K562 (cell line): ENCODE measurements around the gene LEO1. TPM values are rescaled to one million over a fixed set of nuclear protein-coding genes. Genes with fewer than 3 reads are reported as not detected.
A peak's percentile ranks its signal among the peaks of the same experiment; 100 is the strongest.

ENCODE experiments used
- ATAC-seq: fragments of 200-7000 bp; cut with Tn5 transposase; 3 replicates; pipeline ENCODE4 v1.9.1; 2020; ENCODE audit warnings: moderate library complexity
- BruUV-seq: library from RNA; stranded (reverse); fragments of 400-500 nt; replicated peaks from 2 replicates; lab custom pipeline; 2021; lab: Mats Ljungman, UMichigan
- CTCF ChIA-PET: fragments of 300-600 bp; formaldehyde crosslinking; extraction: SDS; loops from one replicate; lab custom pipeline; 2021; ENCODE audit warnings: low intra/inter-chr PET ratio; lab: Yijun Ruan, JAX
- POLR2A ChIA-PET: fragments of 300-600, 350-650 bp; sonication (Branson Sonifier 250); formaldehyde crosslinking; extraction: SDS; loops from one replicate; lab custom pipeline; 2021; ENCODE audit warnings: antibody characterized with exemption, inconsistent platforms; lab: Yijun Ruan, JAX
- DNase-seq, 4 experiments: peaks; one replicate each; pipeline versions ENCODE4 v3.0.0 to v3.0.0-alpha.2; 2011 to 2018; ENCODE audit warnings: low spot score in 3 of 4, mixed read lengths in 3 of 4; ENCODE audit errors: extremely low read depth in 1 of 4
- FAIRE-seq: peaks from 2 replicates; lab custom pipeline; 2011; peaks lifted over from hg19 to GRCh38; lab: Jason Lieb, UNC
- H2AFZ ChIP-seq: 2 replicates; pipeline ENCODE4 v1.6.0; 2011; ENCODE audit warnings: low read depth, low read length, control low read depth, inconsistent platforms
- H3K27ac ChIP-seq: fragments of 200-600 bp; 3 replicates; pipeline ENCODE4 v1.8.0; 2011; ENCODE audit warnings: low read depth, mild to moderate bottlenecking, control low read depth, inconsistent platforms, low read length, moderate library complexity, mixed read lengths; ENCODE audit errors: extremely low read depth
- H3K27me3 ChIP-seq, 2 experiments: fragments of 300-600 bp in 1 of 2; 2 replicates in 1 of 2; 3 replicates in 1 of 2; pipeline versions ENCODE4 v1.6.0 to v1.8.0; 2011; ENCODE audit warnings: inconsistent platforms in 2 of 2, low read length in 2 of 2, mild to moderate bottlenecking in 1 of 2, mixed read lengths in 1 of 2, moderate library complexity in 1 of 2; ENCODE audit not compliant: control insufficient read depth in 2 of 2, insufficient read depth in 2 of 2
- H3K36me3 ChIP-seq: fragments of 300-600 bp; 3 replicates; pipeline ENCODE4 v1.8.0; 2011; ENCODE audit warnings: mild to moderate bottlenecking, low read length, inconsistent platforms; ENCODE audit not compliant: control insufficient read depth, insufficient read depth
- H3K4me1 ChIP-seq, 2 experiments: fragments of 200-600 bp in 1 of 2; replicated peaks in 1 of 2; 2 replicates in 1 of 2; 3 replicates in 1 of 2; pipeline versions ENCODE4 v1.5.1 to v1.8.0; 2011; ENCODE audit warnings: inconsistent platforms in 2 of 2, low read length in 2 of 2, mild to moderate bottlenecking in 1 of 2, mixed read lengths in 1 of 2, moderate library complexity in 1 of 2; ENCODE audit not compliant: control insufficient read depth in 2 of 2, insufficient read depth in 2 of 2
- H3K4me2 ChIP-seq: 2 replicates; pipeline ENCODE4 v1.6.1; 2011; ENCODE audit warnings: low read length, control low read depth, inconsistent platforms, mixed read lengths; ENCODE audit not compliant: insufficient read depth
- H3K4me3 ChIP-seq: fragments of 200-600 bp; sonication (generic), shearing (Covaris generic); 2 replicates; pipeline ENCODE4 v1.5.1; 2016; ENCODE audit warnings: control low read depth, inconsistent platforms
- H3K79me2 ChIP-seq: fragments of 200-600 bp; 3 replicates; pipeline ENCODE4 v1.8.0; 2011; ENCODE audit warnings: low read length, inconsistent platforms; ENCODE audit not compliant: control insufficient read depth, insufficient read depth
- H3K9ac ChIP-seq, 2 experiments: 2 replicates each; pipeline versions ENCODE4 v1.6.0 to v1.6.1; 2011; ENCODE audit warnings: low read depth in 2 of 2, low read length in 2 of 2, control low read depth in 1 of 2, inconsistent platforms in 1 of 2, mild to moderate bottlenecking in 1 of 2, mixed read lengths in 1 of 2; ENCODE audit not compliant: insufficient read depth in 1 of 2
- H3K9me1 ChIP-seq: one replicate; pipeline ENCODE4 v1.6.0; 2011; ENCODE audit warnings: inconsistent platforms, mild to moderate bottlenecking, low read length, moderate library complexity; ENCODE audit not compliant: control insufficient read depth, insufficient read depth
- H3K9me3 ChIP-seq: replicated peaks from 2 replicates; pipeline ENCODE4 v1.5.1; 2011; ENCODE audit warnings: low read depth, low read length, inconsistent platforms; ENCODE audit not compliant: control insufficient read depth, insufficient read depth
- H4K20me1 ChIP-seq: replicated peaks from 2 replicates; pipeline ENCODE4 v1.6.1; 2011; ENCODE audit warnings: low read length, inconsistent platforms, mixed read lengths; ENCODE audit not compliant: control insufficient read depth, insufficient read depth
- CREM ChIP-seq: IDR thresholded peaks from 2 replicates; pipeline ENCODE4 v1.6.1; 2014; ENCODE audit warnings: antibody characterized with exemption, low read depth
- FOSL1 ChIP-seq: fragments of 200-800 bp; sonication (Bioruptor generic); conservative IDR thresholded peaks from 2 replicates; pipeline ENCODE4 v1.6.1; 2016; ENCODE audit warnings: missing genetic modification characterization, missing compliant biosample characterization
- KHSRP ChIP-seq: fragments of 450-650 bp; IDR thresholded peaks from 2 replicates; pipeline ENCODE4 v1.6.1; 2017
- LCOR ChIP-seq: sonication (generic); formaldehyde crosslinking; IDR thresholded peaks from 2 replicates; pipeline ENCODE4 v1.8.0; 2022; ENCODE audit warnings: mild to moderate bottlenecking, missing genetic modification reagents
- PKNOX1 ChIP-seq: fragments of 450-650 bp; IDR thresholded peaks from 2 replicates; pipeline ENCODE4 v1.6.1; 2016
- WGBS: fragments of 100-300 bp; shearing (Covaris generic); methylation state at CpG from one replicate; pipeline ENCODE4 v1.1.6; 2016; ENCODE audit warnings: low coverage, mixed read lengths; ENCODE audit not compliant: insufficient coverage; ENCODE audit errors: missing lambda C conversion rate; 5-methylcytosine and 5-hydroxymethylcytosine counted together
- in situ Hi-C: fragments of 300-500 bp; cut with MboI; formaldehyde crosslinking; loops from 4 replicates; pipeline ENCODE4 v1.15.0; 2018; ENCODE audit warnings: inconsistent platforms, mixed read lengths
- intact Hi-C: fragments of 100-400 bp; cut with micrococcal nuclease; formaldehyde crosslinking; loops from 2 replicates; pipeline ENCODE4 v1.14.2; 2022
- polyA plus RNA-seq, 8 experiments: library from polyadenylated mRNA; depleted of rRNA in 4 of 8; stranded (reverse) in 5 of 8; unstranded in 3 of 8; fragments of >200 nt; fragmentation: Nextera tagmentation in 2 of 8; fragmentation: Illumina TruSeq in 1 of 8; extraction: Ambion mirVana in 2 of 8; extraction: Trizol in 1 of 8; gene quantifications; 2 replicates each; pipeline versions ENCODE4 v1.2.1 to v1.2.3, GENCODE V29; 2011 to 2014; ENCODE audit warnings: inconsistent platforms in 1 of 8, missing spikeins in 1 of 8
- total RNA-seq, 7 experiments: library from RNA; depleted of rRNA in 6 of 7; stranded (reverse); fragments of >200 nt in 6 of 7; fragmentation: Illumina TruSeq in 2 of 7; extraction: Trizol in 2 of 7; gene quantifications; 2 replicates each; pipeline versions ENCODE4 v1.2.1 to v1.2.3, GENCODE V29; 2011 to 2021; ENCODE audit warnings: low replicate concordance in 1 of 7

LEO1 gene
- total and polyA plus RNA-seq, 9 of the 15 experiments (the other 6 are each of a cell fraction or from before 2014, with no cell fraction given), result 8.4 to 48.3 (median 37.9) TPM

GRCh38 chr15:51971032-51971374 is 575 bp downstream of the LEO1 start:
- peaks cover 3% of the 10 kb centered on the region; the same call in 2 of the 3 replicates for H3K36me3 ChIP-seq
- H3K9ac ChIP-seq, result peak overlapping the region; percentile 86 to 98
- H3K27ac ChIP-seq, result peak overlapping the region; percentile 86
- H3K9me1 ChIP-seq, result no peaks in the 10 kb centered on the region
- H3K27me3 ChIP-seq, result no peaks in the 10 kb centered on the region
- peak; percentile 49 for ATAC-seq
- WGBS, result 1% methylated on average over 7 of the region's 7 CpGs
- peak overlapping the region; percentile 77 for H3K4me3 ChIP-seq
- H4K20me1 ChIP-seq, result no peaks in the 10 kb centered on the region
- peak; percentile 11; the same call in 1 of the 2 replicates for TF ChIP-seq PKNOX1
- 0 out of 2 replicates have a peak, but pooled peaks have one; percentile 56 for TF ChIP-seq LCOR (CRISPR knock-in tag)
- 0 out of 2 replicates have a peak, but pooled peaks have one; percentile 9 for TF ChIP-seq FOSL1 (tag)
- TF ChIP-seq CREM, result no peak
- TF ChIP-seq KHSRP, result no peak
- TF ChIP-seq, all 486 proteins: peak for 3
- ChIA-PET CTCF (no interaction called here), POLR2A (interaction anchor here (0.6 to 3.8 kb wide), 21 partner anchors 8 to 257 kb away, joined by 3 to 32 read pairs (median 3); no protein-coding TSS in a partner anchor)
- in situ Hi-C loops (no loop called here), intact Hi-C loops (no loop called here)
- peaks cover 53% of the 10 kb centered on the region for H3K79me2 ChIP-seq
- H3K9me3 ChIP-seq, result no peaks in the 10 kb centered on the region
- FAIRE-seq (no peak), DNase-seq (peak in 1 of 4 experiments; percentile 41)
- H2AFZ ChIP-seq, result peak overlapping the region; percentile 100
- BruUV-seq, result no TSS peak
- H3K4me1 ChIP-seq, result peaks cover 3 to 17% of the 10 kb centered on the region in 2 experiments; a peak in 4 of 5 replicates
- H3K4me2 ChIP-seq, result peak overlapping the region; percentile 97
